Measurements from ENCODE around the gene PRKCH. TPM values are rescaled to one million over a fixed set of nuclear protein-coding genes. Genes with fewer than 3 reads are reported as not detected.

Gene PRKCH
- total and polyA plus RNA-seq, 2 of the 13 experiments (the other 11 are each of a cell fraction or from before 2014, with no cell fraction given) = 0.48 to 1.3 TPM

DNA sequence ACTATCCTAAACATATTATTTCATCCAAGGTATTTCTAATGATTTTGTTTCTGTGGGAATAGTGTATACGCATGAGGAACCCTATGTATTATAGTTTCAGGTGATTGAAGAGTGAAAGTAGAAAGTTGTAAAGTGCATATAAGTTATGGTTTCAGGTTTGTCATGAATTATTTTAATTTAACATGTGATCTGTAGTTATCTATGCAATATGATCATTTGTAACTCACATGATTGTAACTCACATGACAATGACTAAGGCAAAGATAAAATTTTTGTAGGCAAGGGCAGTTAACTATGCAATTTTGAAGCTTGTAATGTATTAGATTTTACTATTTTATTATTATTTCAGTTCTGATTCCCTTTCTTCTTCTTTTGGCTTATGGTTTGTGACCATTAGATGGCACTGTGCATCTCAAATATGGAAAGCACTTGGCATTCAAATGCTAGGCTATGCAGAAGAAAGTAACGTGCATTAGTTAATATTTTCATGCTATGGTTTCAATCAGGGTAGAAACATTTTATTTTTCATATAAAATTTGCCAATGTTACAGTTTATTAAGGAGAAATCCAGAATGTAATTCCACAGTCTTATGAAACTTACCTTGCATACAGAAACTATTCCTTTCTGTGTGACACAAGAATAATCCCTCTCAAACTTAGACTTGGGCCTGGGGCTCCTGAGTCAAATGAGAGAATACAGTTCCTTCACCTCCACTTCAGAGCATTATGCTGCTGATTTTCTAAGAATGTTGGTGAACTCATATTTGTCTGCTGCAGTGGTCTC is 24.5 kb upstream of the PRKCH start:
- no peak overlapping the region for H3K9ac ChIP-seq (ENCODE audit: insufficient read depth, low read depth, low read length)
- no peaks in the 10 kb centered on the region for H3K79me2 ChIP-seq (ENCODE audit: insufficient read depth, low read length)
- in situ Hi-C loops (cut with HindIII; ENCODE audit: extremely low pct_ligation_motif_present, low pct_unique_long_range_greater_than_20kb) (loop anchor here (25.0 kb wide), 1 partner anchor 540 kb away; no protein-coding TSS in a partner anchor), intact Hi-C loops (cut with micrococcal nuclease; ENCODE audit: unreplicated experiment) (loop anchor here (1.0 kb wide), 1 partner anchor 540 kb away; no protein-coding TSS in a partner anchor)
- no peak overlapping the region for H3K4me3 ChIP-seq (replicated peaks in 1 of 3; ENCODE audit: insufficient read depth in 1 of 3, low read depth in 2 of 3, low read length in 3 of 3)
- POLR2A ChIA-PET = no interaction called here
- no peaks in the 10 kb centered on the region for H3K9me3 ChIP-seq (ENCODE audit: low read length)
- H2AFZ ChIP-seq (ENCODE audit: low read length) = no peak overlapping the region
- FAIRE-seq (peak; percentile 23), DNase-seq (ENCODE audit: low spot score) (peak; percentile 20), ATAC-seq (no peak)
- H3K27ac ChIP-seq (ENCODE audit: extremely low read length, insufficient read depth, low read length) = no peak overlapping the region
- no peak overlapping the region for H3K4me2 ChIP-seq (ENCODE audit: low read depth, low read length)
- CTCF ChIA-PET (ENCODE audit: low intra/inter-chr PET ratio, low total read pairs) = interaction anchor here (0.7 to 1.9 kb wide), 3 partner anchors 159 to 830 kb away, joined by 3 to 7 read pairs (median 5); no protein-coding TSS in a partner anchor
- TF ChIP-seq, protein P1, sequence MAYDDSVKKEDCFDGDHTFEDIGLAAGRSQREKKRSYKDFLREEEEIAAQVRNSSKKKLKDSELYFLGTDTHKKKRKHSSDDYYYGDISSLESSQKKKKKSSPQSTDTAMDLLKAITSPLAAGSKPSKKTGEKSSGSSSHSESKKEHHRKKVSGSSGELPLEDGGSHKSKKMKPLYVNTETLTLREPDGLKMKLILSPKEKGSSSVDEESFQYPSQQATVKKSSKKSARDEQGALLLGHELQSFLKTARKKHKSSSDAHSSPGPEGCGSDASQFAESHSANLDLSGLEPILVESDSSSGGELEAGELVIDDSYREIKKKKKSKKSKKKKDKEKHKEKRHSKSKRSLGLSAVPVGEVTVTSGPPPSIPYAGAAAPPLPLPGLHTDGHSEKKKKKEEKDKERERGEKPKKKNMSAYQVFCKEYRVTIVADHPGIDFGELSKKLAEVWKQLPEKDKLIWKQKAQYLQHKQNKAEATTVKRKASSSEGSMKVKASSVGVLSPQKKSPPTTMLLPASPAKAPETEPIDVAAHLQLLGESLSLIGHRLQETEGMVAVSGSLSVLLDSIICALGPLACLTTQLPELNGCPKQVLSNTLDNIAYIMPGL (CRISPR knock-in tag; IDR thresholded peaks at IDR 0.05; ENCODE audit: borderline replicate concordance in 1 of 2, low read depth in 1 of 2) = no peak
- peak; percentile 50 for TF ChIP-seq STAG1 (CRISPR knock-in tag; IDR thresholded peaks at IDR 0.05)
- TF ChIP-seq, protein P2, sequence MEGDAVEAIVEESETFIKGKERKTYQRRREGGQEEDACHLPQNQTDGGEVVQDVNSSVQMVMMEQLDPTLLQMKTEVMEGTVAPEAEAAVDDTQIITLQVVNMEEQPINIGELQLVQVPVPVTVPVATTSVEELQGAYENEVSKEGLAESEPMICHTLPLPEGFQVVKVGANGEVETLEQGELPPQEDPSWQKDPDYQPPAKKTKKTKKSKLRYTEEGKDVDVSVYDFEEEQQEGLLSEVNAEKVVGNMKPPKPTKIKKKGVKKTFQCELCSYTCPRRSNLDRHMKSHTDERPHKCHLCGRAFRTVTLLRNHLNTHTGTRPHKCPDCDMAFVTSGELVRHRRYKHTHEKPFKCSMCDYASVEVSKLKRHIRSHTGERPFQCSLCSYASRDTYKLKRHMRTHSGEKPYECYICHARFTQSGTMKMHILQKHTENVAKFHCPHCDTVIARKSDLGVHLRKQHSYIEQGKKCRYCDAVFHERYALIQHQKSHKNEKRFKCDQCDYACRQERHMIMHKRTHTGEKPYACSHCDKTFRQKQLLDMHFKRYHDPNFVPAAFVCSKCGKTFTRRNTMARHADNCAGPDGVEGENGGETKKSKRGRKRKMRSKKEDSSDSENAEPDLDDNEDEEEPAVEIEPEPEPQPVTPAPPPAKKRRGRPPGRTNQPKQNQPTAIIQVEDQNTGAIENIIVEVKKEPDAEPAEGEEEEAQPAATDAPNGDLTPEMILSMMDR (CRISPR knock-in tag; IDR thresholded peaks at IDR 0.05) = peak; percentile 46
- 11% methylated on average over 2 of the region's 2 CpGs for WGBS (ENCODE audit: low lambda C conversion rate)
- H3K27me3 ChIP-seq (ENCODE audit: control insufficient read depth in 1 of 2, insufficient read depth in 2 of 2, low read length in 2 of 2) = no peaks in the 10 kb centered on the region; a peak in 1 of 5 replicates
- no TSS peak for BruUV-seq (replicated peaks)
- H3K36me3 ChIP-seq (replicated peaks in 1 of 2; ENCODE audit: control insufficient read depth in 1 of 2, insufficient read depth in 2 of 2, low read length in 2 of 2) = no peaks in the 10 kb centered on the region
- H3K4me1 ChIP-seq (ENCODE audit: insufficient read depth, low read length) = no peaks in the 10 kb centered on the region
- no peaks in the 10 kb centered on the region for H4K20me1 ChIP-seq (ENCODE audit: insufficient read depth, low read length)
